Dermis microvascular lymphatic vessel endothelial cell (primary cell): Measurements from ENCODE around the gene OR1J4. TPM values are rescaled to one million over a fixed set of nuclear protein-coding genes. Genes with fewer than 3 reads are reported as not detected.

Experiments
- total RNA-seq: library from RNA; depleted of rRNA; stranded (reverse); fragments of >200 nt; gene quantifications from 2 replicates; pipeline ENCODE4 v1.2.1, GENCODE V29; 2014

Gene OR1J4
- total RNA-seq, 1 donor from 2014 or later: under 0.01 TPM

Other genes with a start within 250 kb of the OR1J4 start
- 1.0 and 1.8 TPM in 2 replicates for gene PTGS1, start 148.1 kb upstream of the OR1J4 start, total RNA-seq
- gene OR1J1, start 41.2 kb upstream of the OR1J4 start, total RNA-seq: not detected in 2 replicates
- gene OR1J2, start 8.3 kb upstream of the OR1J4 start, total RNA-seq: not detected in 2 replicates
- not detected in 2 replicates for gene OR1N1, start 8.2 kb downstream of the OR1J4 start, total RNA-seq
- gene OR1N2, start 34.0 kb downstream of the OR1J4 start, total RNA-seq: not detected in 2 replicates
- 0.13 and 0.25 TPM in 2 replicates for gene OR1L8, start 64.2 kb downstream of the OR1J4 start, total RNA-seq
- not detected in 2 replicates for gene OR1Q1, start 95.6 kb downstream of the OR1J4 start, total RNA-seq
- 0.25 and 0.26 TPM in 2 replicates for gene OR1B1, start 138.5 kb downstream of the OR1J4 start, total RNA-seq
- not detected in 2 replicates for gene OR1L1, start 142.6 kb downstream of the OR1J4 start, total RNA-seq
- gene OR1L3, start 156.0 kb downstream of the OR1J4 start, total RNA-seq: not detected in 2 replicates
- gene OR1L4, start 204.8 kb downstream of the OR1J4 start, total RNA-seq: not detected in 2 replicates
- not detected in 2 replicates for gene OR1L6, start 223.2 kb downstream of the OR1J4 start, total RNA-seq